ENCODE results near the gene AP2B1. TPM values are rescaled to one million over a fixed set of nuclear protein-coding genes. Genes with fewer than 3 reads are reported as not detected.
"Not testable (repeated sequence)": the region's sequence is repeated elsewhere in the genome, so short reads cannot be mapped to it uniquely, and the experiment has no call there.

Gene AP2B1
- total RNA-seq, 1 donor from 2014 or later = 145 TPM

- H3K27ac ChIP-seq = no peak overlapping the region
- DNase-seq (no peak), ATAC-seq (no peak)
- no peaks in the 10 kb centered on the region for H3K9me3 ChIP-seq
- H3K27me3 ChIP-seq (ENCODE audit: low read depth) = no peaks in the 10 kb centered on the region
- TF ChIP-seq CTCF (IDR thresholded peaks at IDR 0.05) = no peak
- intact Hi-C loops (cut with DNase I) = no loop called here
- H3K4me1 ChIP-seq = no peaks in the 10 kb centered on the region
- H3K36me3 ChIP-seq = peaks cover 99% of the 10 kb centered on the region
- no peak overlapping the region for H3K4me3 ChIP-seq
Observed at GRCh38 chr17:35603674-35604073, 16.6 kb downstream of the AP2B1 start.

GRCh38 chr17:35605678-35606077 is 18.6 kb downstream of the AP2B1 start:
- DNase-seq (no peak), ATAC-seq (no peak)
- no peak for TF ChIP-seq CTCF (IDR thresholded peaks at IDR 0.05)
- intact Hi-C loops (cut with DNase I) = no loop called here
- Histone ChIP-seq H3K36me3 (peaks cover 99% of the 10 kb centered on the region), H3K4me3 (no peak overlapping the region), H3K27ac (no peak overlapping the region), H3K9me3 (no peaks in the 10 kb centered on the region), H3K4me1 (no peaks in the 10 kb centered on the region), H3K27me3 (ENCODE audit: low read depth) (no peaks in the 10 kb centered on the region)

GRCh38 chr17:35607239-35607847 is 20.2 kb downstream of the AP2B1 start:
- no peaks in the 10 kb centered on the region for H3K4me1 ChIP-seq
- ATAC-seq (no peak), DNase-seq (no peak)
- no peaks in the 10 kb centered on the region for H3K27me3 ChIP-seq (ENCODE audit: low read depth)
- intact Hi-C loops (cut with DNase I) = no loop called here
- H3K4me3 ChIP-seq = no peak overlapping the region
- TF ChIP-seq CTCF (IDR thresholded peaks at IDR 0.05) = no peak
- peaks cover 98% of the 10 kb centered on the region for H3K36me3 ChIP-seq
- H3K9me3 ChIP-seq = no peaks in the 10 kb centered on the region
- no peak overlapping the region for H3K27ac ChIP-seq

GRCh38 chr17:35609831-35610230 is 22.7 kb downstream of the AP2B1 start:
- no peak for TF ChIP-seq CTCF (IDR thresholded peaks at IDR 0.05)
- H3K36me3 ChIP-seq = peaks cover 82% of the 10 kb centered on the region

GRCh38 chr17:35610746-35611145 is 23.6 kb downstream of the AP2B1 start:
- DNase-seq; ATAC-seq; H3K4me1 ChIP-seq; H3K27me3 ChIP-seq (ENCODE audit: low read depth); H3K9me3 ChIP-seq; H3K27ac ChIP-seq; H3K4me3 ChIP-seq: not testable (repeated sequence)
- intact Hi-C loops (cut with DNase I) = loop anchor here (10.0 kb wide), 1 partner anchor 134 kb away; no protein-coding TSS in a partner anchor
- peaks cover 73% of the 10 kb centered on the region for H3K36me3 ChIP-seq

More at GRCh38 chr17:35609831-35610230, 22.7 kb downstream of the AP2B1 start:
- no peak overlapping the region for H3K4me3 ChIP-seq
- no peaks in the 10 kb centered on the region for H3K27me3 ChIP-seq (ENCODE audit: low read depth)
- no peaks in the 10 kb centered on the region for H3K9me3 ChIP-seq
- H3K4me1 ChIP-seq = no peaks in the 10 kb centered on the region
- H3K27ac ChIP-seq = no peak overlapping the region
- no peak for DNase-seq
- intact Hi-C loops (cut with DNase I) = loop anchor here (10.0 kb wide), 1 partner anchor 135 kb away; no protein-coding TSS in a partner anchor
- no peak for ATAC-seq

GRCh38 chr17:35612924-35613521 is 25.9 kb downstream of the AP2B1 start:
- Histone ChIP-seq H3K36me3 (peaks cover 58% of the 10 kb centered on the region), H3K4me1 (peaks cover 7% of the 10 kb centered on the region), H3K9me3 (no peaks in the 10 kb centered on the region), H3K27me3 (ENCODE audit: low read depth) (no peaks in the 10 kb centered on the region), H3K4me3 (no peak overlapping the region), H3K27ac (no peak overlapping the region)
- ATAC-seq (no peak), DNase-seq (no peak)
- intact Hi-C loops (cut with DNase I) = loop anchor here (10.0 kb wide), 1 partner anchor 132 kb away; no protein-coding TSS in a partner anchor
- peak; percentile 52 for TF ChIP-seq CTCF (IDR thresholded peaks at IDR 0.05)

Data from lower lobe of right lung (tissue), 2 donors.